Measurements from ENCODE around the gene LMAN2L. TPM values are rescaled to one million over a fixed set of nuclear protein-coding genes. Genes with fewer than 3 reads are reported as not detected.

The LMAN2L gene
- total RNA-seq, 2 experiments from 2014 or later: 6.9 to 7.4 TPM

- POLR2A ChIA-PET: no interaction called here
- CTCF ChIA-PET: no interaction called here
Observed at GRCh38 chr2:96692094-96692971, 47.5 kb downstream of the LMAN2L start.

- POLR2A ChIA-PET: no interaction called here
- CTCF ChIA-PET: no interaction called here
Observed at GRCh38 chr2:96691022-96691612, 48.7 kb downstream of the LMAN2L start.

GRCh38 chr2:96690306-96691021 is 49.4 kb downstream of the LMAN2L start:
- POLR2A ChIA-PET: no interaction called here
- CTCF ChIA-PET: no interaction called here

DNA sequence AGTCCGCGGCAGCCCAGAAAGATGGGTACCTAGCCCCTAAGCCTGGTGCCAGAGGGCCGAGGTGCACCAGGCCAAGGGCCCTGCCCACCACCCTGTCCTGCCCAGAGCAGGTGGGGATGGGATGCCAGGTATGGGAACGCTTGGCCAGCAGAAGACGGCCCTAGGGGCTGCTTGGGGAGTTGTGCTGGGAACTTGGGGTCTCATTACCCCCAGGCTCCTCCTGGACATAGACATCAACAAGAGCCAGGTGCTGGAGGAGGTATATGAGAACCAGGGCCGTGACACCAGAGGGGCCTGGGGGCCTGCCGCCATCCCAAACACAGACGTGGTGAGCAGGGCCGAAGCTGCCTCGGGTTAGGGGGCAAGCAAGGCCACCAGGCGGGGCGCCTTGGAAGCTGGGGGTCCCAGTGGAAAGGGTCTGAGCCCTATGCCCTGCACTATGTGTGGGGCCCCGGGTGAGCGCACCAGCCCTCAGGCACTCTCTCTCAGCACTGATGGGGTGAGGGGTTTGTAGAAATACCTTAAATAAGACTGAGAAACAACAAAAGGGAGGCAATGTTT is 50.4 kb downstream of the LMAN2L start:
- ChIA-PET POLR2A (no interaction called here), CTCF (no interaction called here)

DNA sequence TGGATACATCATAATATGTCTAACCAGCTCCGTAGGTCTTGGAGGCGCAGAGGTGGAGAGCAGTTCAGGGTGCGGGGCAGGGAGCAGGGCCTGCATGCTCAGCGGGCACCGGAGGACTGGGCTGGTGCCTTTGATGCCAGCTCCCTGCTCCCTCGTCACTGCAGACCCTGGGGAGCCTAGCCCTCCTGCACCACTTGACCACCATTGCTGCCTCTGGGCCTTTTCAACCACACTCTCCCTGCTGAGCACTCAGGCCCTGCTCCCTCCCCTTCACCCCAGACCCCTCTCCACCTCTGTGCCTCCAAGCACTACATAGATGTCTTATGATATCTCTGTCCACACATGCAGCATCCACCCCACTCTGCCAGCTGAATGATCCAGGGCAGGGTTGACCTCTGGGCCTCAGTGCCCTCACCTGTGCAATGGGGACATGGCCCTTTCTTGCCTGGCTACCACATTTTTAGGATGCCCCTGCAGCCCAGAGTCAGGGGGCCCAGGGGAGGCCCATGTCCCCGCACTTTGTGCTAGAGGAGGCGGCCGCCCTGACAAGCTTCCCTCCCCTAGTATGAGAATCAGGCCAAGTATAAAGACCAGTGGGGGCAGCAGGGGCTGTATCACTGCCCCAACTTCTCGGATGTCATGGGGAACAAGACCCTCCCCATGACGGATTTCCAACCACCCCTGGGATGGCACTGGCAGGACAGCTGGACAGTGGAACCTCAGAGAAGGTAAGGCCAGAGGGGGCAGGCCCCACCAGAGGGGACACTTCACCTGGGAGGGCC is 51.0 kb downstream of the LMAN2L start:
- POLR2A ChIA-PET: no interaction called here
- CTCF ChIA-PET: no interaction called here

GRCh38 chr2:96687711-96688640 is 51.9 kb downstream of the LMAN2L start:
- ChIA-PET POLR2A (no interaction called here), CTCF (no interaction called here)

- ChIA-PET CTCF (no interaction called here), POLR2A (no interaction called here)
Observed at GRCh38 chr2:96687266-96687665, 52.6 kb downstream of the LMAN2L start.

- ChIA-PET POLR2A (no interaction called here), CTCF (no interaction called here)
Observed at GRCh38 chr2:96685577-96686459, 54.0 kb downstream of the LMAN2L start.

DNA sequence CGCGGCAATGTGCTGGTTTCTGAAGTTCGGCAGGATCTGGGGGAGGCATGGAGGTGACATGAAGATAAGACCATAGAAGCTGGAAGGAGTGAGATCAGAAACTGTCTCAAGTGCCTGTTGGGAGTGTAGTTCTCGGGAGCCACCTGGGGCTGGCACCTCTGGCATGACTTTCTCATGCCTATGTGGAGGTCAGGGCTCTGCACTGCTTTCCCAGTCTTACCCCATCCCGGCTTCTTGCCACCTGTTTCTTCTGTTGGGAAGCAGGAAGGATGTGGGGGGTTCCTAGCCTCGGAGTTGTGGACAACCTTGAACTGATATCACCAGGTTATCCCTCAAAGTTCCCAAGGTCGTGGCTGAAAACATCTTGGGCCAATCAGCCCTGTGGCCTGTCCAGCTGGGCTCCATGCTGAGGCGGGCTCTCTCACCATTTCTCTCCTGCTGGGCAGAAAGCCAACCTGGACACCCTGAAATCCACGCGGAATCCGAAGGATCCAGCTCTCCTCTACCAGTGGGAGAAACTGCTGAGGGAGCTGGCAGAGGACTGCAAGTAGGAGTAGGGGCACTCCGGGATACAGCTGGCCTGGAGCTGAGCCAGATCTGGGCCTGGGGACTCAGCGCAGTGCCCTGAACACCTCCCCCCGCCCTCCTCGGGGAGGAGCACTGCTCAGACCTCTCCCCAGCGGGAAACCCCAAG is 54.8 kb downstream of the LMAN2L start:
- CTCF ChIA-PET: no interaction called here
- POLR2A ChIA-PET: no interaction called here

- ChIA-PET POLR2A (no interaction called here), CTCF (no interaction called here)
Observed at GRCh38 chr2:96683972-96684820, 55.7 kb downstream of the LMAN2L start.

DNA sequence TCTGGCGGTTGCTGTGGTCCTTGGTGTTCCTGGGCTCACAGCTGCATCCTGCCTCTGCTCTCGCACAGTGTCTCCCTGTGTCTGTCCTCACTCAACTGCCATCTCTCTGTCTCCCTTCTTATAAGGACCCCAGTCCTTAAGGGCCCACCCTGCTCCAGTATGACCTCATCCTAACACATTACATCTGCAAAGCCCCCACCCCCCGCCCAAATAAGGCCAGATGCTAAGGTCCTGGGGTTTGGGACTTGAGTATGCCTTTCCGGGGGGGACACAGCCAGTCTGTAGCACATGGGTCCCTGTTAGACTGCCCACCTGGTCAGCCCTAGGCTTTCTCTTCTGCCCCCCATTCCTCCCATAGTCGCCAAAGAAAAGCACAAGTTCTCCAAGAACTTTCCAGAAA is 56.6 kb downstream of the LMAN2L start:
- ChIA-PET POLR2A (no interaction called here), CTCF (no interaction called here)

GRCh38 chr2:96681540-96681939 is 58.3 kb downstream of the LMAN2L start:
- ChIA-PET CTCF (no interaction called here), POLR2A (no interaction called here)

DNA sequence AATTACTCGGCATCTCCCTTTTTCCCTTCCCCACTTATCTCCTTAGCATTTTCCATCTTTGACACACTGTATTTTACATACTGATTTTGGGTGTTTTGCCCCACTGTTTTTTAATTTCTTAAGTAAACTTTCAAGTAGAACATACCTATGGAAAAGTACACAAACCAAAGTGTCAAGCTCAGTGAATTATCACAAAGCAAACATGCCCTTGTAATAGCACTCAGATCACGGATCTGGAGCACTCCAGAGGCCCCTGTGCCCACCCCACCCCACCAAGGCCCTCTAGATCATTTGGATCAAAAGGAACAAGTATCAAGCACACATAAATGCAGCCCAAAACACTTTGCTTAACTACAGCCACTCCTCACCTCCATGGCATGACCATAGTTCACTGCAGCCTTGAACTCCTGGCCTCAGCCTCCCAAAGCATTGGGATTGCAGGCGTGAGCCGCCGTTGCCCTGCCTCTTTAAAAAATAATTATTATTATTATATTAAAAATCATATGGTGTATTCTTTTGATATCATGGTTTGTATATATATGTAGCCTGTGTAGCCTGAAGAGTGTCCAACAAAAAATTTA is 59.2 kb downstream of the LMAN2L start:
- POLR2A ChIA-PET: no interaction called here
- CTCF ChIA-PET: no interaction called here

DNA sequence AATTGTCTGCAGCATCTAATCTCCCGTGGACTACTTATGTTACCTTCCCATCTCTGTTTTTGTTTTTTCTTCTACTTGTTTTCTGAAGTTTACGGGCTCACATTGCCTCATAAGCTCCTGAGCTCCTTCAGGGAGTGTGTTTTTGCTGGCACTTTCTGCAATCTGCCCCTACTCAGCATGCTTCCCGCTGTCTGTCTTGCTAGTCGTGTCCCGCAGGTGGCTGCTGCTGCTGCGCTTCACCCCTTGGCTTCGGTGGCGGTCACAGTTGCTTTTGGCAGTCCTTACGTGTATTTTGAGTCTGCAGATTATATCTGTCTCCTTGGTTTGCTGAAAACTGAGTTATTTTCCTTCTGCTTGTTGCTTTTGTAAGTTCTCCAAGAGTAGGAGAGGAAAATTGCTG is 60.0 kb downstream of the LMAN2L start:
- ChIA-PET POLR2A (no interaction called here), CTCF (no interaction called here)

- ChIA-PET CTCF (no interaction called here), POLR2A (no interaction called here)
Observed at GRCh38 chr2:96669539-96670215, 70.2 kb downstream of the LMAN2L start.

DNA sequence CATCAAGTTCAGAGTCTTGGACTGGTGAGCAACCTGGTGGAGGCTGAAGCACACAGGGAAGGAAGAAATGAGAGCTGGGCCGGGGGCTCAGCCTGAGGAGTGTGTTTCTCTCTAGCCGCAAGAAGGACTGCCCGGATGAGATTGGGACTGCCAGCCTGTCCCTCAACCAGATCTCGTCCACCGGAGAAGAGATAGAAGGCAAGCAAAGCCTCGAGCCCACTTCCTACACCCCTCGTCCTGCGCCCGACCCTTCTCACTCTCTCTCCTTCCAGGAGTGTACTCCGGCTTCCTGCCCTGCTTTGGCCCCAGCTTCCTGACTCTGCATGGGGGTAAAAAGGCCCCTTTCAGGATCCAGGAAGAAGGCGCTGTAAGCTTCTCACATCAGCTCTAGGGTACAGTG is 71.1 kb downstream of the LMAN2L start:
- ChIA-PET CTCF (no interaction called here), POLR2A (no interaction called here)
